GM21423 (cell line): Measurements from ENCODE around the gene SLC39A11.

Source experiments
- ATAC-seq: cut with Tn5 transposase; IDR thresholded peaks from one replicate; pipeline ENCODE4 v1.9.1; 2021; ENCODE audit warnings: mild to moderate bottlenecking, moderate library complexity; ENCODE audit not compliant: unreplicated experiment

Gene SLC39A11

GRCh38 chr17:72984145-72984925 lies 108.2 kb downstream of the SLC39A11 start:
- no peak for ATAC-seq

GRCh38 chr17:72982680-72983079 lies 109.8 kb downstream of the SLC39A11 start:
- no peak for ATAC-seq

GRCh38 chr17:72978593-72979218 lies 113.8 kb downstream of the SLC39A11 start:
- ATAC-seq: no peak

GRCh38 chr17:72977771-72978417 lies 114.6 kb downstream of the SLC39A11 start:
- ATAC-seq: no peak

GRCh38 chr17:72976971-72977770 lies 115.3 kb downstream of the SLC39A11 start:
- peak; percentile 55 for ATAC-seq

GRCh38 chr17:72975509-72975908 lies 117.0 kb downstream of the SLC39A11 start:
- no peak for ATAC-seq

GRCh38 chr17:72974605-72975232 lies 117.8 kb downstream of the SLC39A11 start:
- no peak for ATAC-seq

GRCh38 chr17:72972263-72972951 lies 120.1 kb downstream of the SLC39A11 start:
- ATAC-seq: no peak

- no peak for ATAC-seq
These were observed 121.1 kb downstream of the SLC39A11 start for GRCh38 chr17:72971226-72971880.

GRCh38 chr17:72970797-72971196 lies 121.7 kb downstream of the SLC39A11 start:
- ATAC-seq: no peak

GRCh38 chr17:72970246-72970645 lies 122.2 kb downstream of the SLC39A11 start:
- no peak for ATAC-seq

- ATAC-seq: no peak
These were observed 123.1 kb downstream of the SLC39A11 start for GRCh38 chr17:72969293-72969906.

GRCh38 chr17:72968798-72969197 lies 123.7 kb downstream of the SLC39A11 start:
- no peak for ATAC-seq

GRCh38 chr17:72967977-72968585 lies 124.4 kb downstream of the SLC39A11 start:
- no peak for ATAC-seq

- no peak for ATAC-seq
These were observed 125.1 kb downstream of the SLC39A11 start for GRCh38 chr17:72967277-72967970.

- no peak for ATAC-seq
These were observed 130.4 kb downstream of the SLC39A11 start for GRCh38 chr17:72962106-72962505.

GRCh38 chr17:72955391-72956140 lies 136.9 kb downstream of the SLC39A11 start:
- no peak for ATAC-seq
